Measurements from ENCODE around the gene SEC14L1. TPM values are rescaled to one million over a fixed set of nuclear protein-coding genes. Genes with fewer than 3 reads are reported as not detected.

SEC14L1 gene
- total and polyA plus RNA-seq, 4 donors, result 17.0 to 52.0 (median 26.8) TPM

DNA sequence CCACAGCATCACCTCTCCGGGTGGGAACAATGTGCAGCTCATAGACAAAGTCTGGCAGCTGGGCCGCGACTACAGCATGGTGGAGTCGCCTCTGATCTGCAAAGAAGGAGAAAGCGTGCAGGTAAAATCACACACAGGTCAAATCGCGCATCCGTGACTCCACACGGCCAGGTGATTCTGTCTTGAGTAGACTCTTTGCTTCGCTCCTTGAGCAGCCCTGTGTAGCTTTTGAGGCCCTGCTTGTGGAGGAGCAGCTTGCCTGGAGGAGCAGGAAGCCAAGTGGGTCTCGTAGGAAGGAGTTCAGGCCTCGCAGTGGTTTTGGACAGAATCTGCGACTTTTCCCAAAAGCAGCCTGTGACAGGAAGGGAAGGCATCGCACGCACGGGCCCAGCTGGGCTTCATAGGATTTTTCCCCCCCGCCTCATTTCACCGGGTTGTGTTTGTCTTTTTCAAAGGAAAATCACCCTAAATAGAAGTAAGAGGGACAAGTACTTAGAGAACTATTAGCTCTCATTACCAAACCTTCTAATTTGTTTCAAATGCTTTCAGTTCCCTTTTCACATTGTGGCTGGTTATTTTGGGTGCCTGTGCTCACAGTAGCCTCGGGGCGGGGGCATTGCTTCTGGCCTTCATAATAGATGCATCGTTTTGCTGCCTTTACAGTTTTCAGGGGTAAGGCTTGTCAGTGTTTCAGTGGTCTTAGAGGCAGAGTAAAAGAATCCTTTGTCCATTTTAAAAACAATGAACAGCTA is 71.5 kb downstream of the SEC14L1 start:
- Histone ChIP-seq H3K4me1 (ENCODE audit: control insufficient read depth in 4 of 4, insufficient read depth in 4 of 4, low read length in 3 of 4) (no peaks in the 10 kb centered on the region), H3K27ac (ENCODE audit: low read depth in 1 of 2, low read length in 2 of 2) (no peak overlapping the region), H3K36me3 (ENCODE audit: control insufficient read depth in 4 of 4, insufficient read depth in 3 of 4, low read depth in 1 of 4, low read length in 3 of 4) (peaks cover 5 to 61% (median 42%) of the 10 kb centered on the region in 4 donors), H3K4me3 (ENCODE audit: low read depth in 1 of 3, low read length in 3 of 3) (no peak overlapping the region), H3K27me3 (ENCODE audit: control insufficient read depth in 4 of 4, insufficient read depth in 4 of 4, low read length in 3 of 4) (no peaks in the 10 kb centered on the region), H3K9ac (ENCODE audit: low read depth in 1 of 2, low read length in 2 of 2) (no peak overlapping the region), H3K9me3 (ENCODE audit: control insufficient read depth in 4 of 4, low read length in 3 of 4) (no peaks in the 10 kb centered on the region)
- TF ChIP-seq YY1 (IDR thresholded peaks at IDR 0.05) (no peak), GABPA (IDR thresholded peaks at IDR 0.05 in 1 of 2, conservative IDR thresholded peaks at IDR 0.05 in 1 of 2) (no peak), HNF4A (conservative IDR thresholded peaks at IDR 0.05) (no peak), EGR1 (IDR thresholded peaks at IDR 0.05; ENCODE audit: low read depth in 2 of 2) (no peak)
- WGBS, result 89% methylated on average over 21 of the region's 21 CpGs
- no peak for DNase-seq (ENCODE audit: low spot score)

DNA sequence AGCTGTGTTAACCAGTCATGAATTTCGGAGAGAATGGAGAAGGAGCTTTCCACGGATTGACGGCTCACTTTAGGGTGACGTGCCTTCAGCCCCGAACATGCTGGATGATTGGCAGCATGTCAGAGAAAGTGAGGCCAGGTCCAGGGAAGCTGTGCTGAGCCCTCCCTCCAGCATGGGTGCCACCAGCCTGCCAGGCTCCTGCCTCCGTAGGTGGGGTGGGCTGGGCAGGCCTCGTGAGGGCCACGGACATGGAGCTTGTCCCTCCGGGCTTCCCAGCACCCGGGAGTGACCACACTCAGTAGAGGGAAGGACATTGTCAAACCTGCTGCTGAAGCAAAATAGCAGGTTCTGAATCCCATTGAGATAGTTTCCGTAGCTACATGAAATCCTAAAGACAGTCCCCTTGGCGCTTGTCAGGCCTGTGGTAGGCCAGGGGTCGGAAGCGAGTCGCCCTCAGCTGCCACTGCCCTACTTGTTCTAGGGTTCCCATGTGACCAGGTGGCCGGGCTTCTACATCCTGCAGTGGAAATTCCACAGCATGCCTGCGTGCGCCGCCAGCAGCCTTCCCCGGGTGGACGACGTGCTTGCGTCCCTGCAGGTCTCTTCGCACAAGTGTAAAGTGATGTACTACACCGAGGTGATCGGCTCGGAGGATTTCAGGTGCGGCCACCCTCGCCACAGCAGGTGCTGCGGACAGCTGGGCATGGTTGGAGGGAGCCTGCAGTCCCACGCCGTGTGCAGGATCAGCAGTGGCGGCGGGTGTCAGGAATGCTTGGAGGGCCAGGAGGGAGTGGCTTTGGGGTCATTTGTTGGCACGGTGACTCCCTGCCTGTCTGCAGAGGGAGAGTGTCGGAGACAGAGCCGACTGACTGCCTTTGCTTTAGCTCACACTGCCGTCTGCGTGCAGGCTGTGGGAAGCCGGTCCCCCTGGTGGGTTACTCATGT is 72.3 kb downstream of the SEC14L1 start:
- Histone ChIP-seq H3K9ac (ENCODE audit: low read depth in 1 of 2, low read length in 2 of 2) (no peak overlapping the region), H3K36me3 (ENCODE audit: control insufficient read depth in 4 of 4, insufficient read depth in 3 of 4, low read depth in 1 of 4, low read length in 3 of 4) (peaks cover 5 to 68% (median 42%) of the 10 kb centered on the region in 4 donors), H3K4me1 (ENCODE audit: control insufficient read depth in 4 of 4, insufficient read depth in 4 of 4, low read length in 3 of 4) (no peaks in the 10 kb centered on the region), H3K27ac (ENCODE audit: low read depth in 1 of 2, low read length in 2 of 2) (no peak overlapping the region), H3K27me3 (ENCODE audit: control insufficient read depth in 4 of 4, insufficient read depth in 4 of 4, low read length in 3 of 4) (no peaks in the 10 kb centered on the region), H3K4me3 (ENCODE audit: low read depth in 1 of 3, low read length in 3 of 3) (no peak overlapping the region), H3K9me3 (ENCODE audit: control insufficient read depth in 4 of 4, low read length in 3 of 4) (no peaks in the 10 kb centered on the region)
- WGBS, result 93% methylated on average over 40 of the region's 40 CpGs
- DNase-seq (ENCODE audit: low spot score), result no peak
- TF ChIP-seq, protein P1, sequence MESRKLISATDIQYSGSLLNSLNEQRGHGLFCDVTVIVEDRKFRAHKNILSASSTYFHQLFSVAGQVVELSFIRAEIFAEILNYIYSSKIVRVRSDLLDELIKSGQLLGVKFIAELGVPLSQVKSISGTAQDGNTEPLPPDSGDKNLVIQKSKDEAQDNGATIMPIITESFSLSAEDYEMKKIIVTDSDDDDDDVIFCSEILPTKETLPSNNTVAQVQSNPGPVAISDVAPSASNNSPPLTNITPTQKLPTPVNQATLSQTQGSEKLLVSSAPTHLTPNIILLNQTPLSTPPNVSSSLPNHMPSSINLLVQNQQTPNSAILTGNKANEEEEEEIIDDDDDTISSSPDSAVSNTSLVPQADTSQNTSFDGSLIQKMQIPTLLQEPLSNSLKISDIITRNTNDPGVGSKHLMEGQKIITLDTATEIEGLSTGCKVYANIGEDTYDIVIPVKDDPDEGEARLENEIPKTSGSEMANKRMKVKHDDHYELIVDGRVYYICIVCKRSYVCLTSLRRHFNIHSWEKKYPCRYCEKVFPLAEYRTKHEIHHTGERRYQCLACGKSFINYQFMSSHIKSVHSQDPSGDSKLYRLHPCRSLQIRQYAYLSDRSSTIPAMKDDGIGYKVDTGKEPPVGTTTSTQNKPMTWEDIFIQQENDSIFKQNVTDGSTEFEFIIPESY (IDR thresholded peaks at IDR 0.05), result no peak
- TF ChIP-seq, protein P2, sequence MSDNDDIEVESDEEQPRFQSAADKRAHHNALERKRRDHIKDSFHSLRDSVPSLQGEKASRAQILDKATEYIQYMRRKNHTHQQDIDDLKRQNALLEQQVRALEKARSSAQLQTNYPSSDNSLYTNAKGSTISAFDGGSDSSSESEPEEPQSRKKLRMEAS (IDR thresholded peaks at IDR 0.05), result no peak
- TF ChIP-seq, protein P3, sequence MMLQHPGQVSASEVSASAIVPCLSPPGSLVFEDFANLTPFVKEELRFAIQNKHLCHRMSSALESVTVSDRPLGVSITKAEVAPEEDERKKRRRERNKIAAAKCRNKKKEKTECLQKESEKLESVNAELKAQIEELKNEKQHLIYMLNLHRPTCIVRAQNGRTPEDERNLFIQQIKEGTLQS (IDR thresholded peaks at IDR 0.05), result no peak
- TF ChIP-seq RXRA (IDR thresholded peaks at IDR 0.05) (no peak), FOXA1 (IDR thresholded peaks at IDR 0.05) (no peak), FOXA2 (IDR thresholded peaks at IDR 0.05) (no peak), HNF4G (IDR thresholded peaks at IDR 0.05) (no peak), RAD21 (IDR thresholded peaks at IDR 0.05) (no peak), TAF1 (conservative IDR thresholded peaks at IDR 0.05) (no peak), NR2F2 (IDR thresholded peaks at IDR 0.05) (no peak), GABPA (IDR thresholded peaks at IDR 0.05 in 1 of 2, conservative IDR thresholded peaks at IDR 0.05 in 1 of 2) (no peak), EGR1 (IDR thresholded peaks at IDR 0.05; ENCODE audit: low read depth in 2 of 2) (no peak), HNF4A (conservative IDR thresholded peaks at IDR 0.05) (no peak), YY1 (IDR thresholded peaks at IDR 0.05) (no peak), JUND (IDR thresholded peaks at IDR 0.05) (no peak), SP1 (IDR thresholded peaks at IDR 0.05) (no peak)
- TF ChIP-seq, protein P4, sequence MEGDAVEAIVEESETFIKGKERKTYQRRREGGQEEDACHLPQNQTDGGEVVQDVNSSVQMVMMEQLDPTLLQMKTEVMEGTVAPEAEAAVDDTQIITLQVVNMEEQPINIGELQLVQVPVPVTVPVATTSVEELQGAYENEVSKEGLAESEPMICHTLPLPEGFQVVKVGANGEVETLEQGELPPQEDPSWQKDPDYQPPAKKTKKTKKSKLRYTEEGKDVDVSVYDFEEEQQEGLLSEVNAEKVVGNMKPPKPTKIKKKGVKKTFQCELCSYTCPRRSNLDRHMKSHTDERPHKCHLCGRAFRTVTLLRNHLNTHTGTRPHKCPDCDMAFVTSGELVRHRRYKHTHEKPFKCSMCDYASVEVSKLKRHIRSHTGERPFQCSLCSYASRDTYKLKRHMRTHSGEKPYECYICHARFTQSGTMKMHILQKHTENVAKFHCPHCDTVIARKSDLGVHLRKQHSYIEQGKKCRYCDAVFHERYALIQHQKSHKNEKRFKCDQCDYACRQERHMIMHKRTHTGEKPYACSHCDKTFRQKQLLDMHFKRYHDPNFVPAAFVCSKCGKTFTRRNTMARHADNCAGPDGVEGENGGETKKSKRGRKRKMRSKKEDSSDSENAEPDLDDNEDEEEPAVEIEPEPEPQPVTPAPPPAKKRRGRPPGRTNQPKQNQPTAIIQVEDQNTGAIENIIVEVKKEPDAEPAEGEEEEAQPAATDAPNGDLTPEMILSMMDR (IDR thresholded peaks at IDR 0.05; ENCODE audit: low read depth, low read length, missing input control), result no peak
- TF ChIP-seq, protein P5, sequence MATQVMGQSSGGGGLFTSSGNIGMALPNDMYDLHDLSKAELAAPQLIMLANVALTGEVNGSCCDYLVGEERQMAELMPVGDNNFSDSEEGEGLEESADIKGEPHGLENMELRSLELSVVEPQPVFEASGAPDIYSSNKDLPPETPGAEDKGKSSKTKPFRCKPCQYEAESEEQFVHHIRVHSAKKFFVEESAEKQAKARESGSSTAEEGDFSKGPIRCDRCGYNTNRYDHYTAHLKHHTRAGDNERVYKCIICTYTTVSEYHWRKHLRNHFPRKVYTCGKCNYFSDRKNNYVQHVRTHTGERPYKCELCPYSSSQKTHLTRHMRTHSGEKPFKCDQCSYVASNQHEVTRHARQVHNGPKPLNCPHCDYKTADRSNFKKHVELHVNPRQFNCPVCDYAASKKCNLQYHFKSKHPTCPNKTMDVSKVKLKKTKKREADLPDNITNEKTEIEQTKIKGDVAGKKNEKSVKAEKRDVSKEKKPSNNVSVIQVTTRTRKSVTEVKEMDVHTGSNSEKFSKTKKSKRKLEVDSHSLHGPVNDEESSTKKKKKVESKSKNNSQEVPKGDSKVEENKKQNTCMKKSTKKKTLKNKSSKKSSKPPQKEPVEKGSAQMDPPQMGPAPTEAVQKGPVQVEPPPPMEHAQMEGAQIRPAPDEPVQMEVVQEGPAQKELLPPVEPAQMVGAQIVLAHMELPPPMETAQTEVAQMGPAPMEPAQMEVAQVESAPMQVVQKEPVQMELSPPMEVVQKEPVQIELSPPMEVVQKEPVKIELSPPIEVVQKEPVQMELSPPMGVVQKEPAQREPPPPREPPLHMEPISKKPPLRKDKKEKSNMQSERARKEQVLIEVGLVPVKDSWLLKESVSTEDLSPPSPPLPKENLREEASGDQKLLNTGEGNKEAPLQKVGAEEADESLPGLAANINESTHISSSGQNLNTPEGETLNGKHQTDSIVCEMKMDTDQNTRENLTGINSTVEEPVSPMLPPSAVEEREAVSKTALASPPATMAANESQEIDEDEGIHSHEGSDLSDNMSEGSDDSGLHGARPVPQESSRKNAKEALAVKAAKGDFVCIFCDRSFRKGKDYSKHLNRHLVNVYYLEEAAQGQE (IDR thresholded peaks at IDR 0.05), result no peak
